Measurements from ENCODE around the gene TM7SF2.

The TM7SF2 gene

DNA sequence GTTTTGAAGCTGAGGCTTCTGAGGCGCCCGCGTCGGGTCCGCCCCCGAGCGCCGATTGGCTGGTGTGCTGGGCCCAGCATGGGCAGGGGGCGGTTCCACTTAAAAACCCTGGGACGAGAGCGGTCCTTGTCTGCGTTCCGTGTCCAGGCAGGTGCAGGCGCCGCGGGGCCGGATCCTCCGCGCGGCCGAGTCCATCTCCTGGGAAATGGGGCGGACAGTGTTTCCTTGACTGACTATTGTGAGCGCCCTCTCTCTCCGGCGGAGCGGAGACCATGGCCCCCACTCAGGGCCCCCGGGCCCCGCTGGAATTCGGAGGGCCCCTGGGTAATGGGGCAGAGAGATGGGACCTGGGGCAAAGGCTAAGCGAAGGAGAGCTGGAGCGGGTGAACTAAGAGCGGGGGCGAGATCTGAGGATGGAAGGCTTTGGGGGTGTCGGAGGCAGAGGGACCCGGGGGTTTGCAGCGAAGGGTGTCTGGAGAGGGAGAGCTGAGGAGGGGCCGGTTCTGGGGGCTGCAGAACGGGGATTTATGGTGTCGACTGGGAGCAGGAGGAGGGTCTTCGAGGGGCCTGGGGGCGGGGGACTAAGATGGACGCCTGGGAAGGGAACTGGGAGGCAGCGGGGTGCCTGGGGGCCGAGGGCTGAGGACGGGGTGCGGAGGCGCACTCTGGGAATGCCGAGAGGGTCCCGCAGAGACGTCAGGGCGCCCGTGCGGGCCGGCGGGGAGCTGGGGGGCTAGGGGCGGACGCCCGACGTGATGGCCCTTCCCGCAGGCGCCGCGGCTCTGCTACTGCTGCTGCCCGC lies at the start of gene TM7SF2:
Gene TM7SF2, plus strand, starts transcription at position 129 of the 802 bp plus-strand sequence. Its CDS starts 144 bp downstream, at position 273.
- peak; percentile 94 for DNase-seq

- DNase-seq, result no peak
These were observed 48.1 kb upstream of the TM7SF2 start for GRCh38 chr11:65063532-65063931.

- DNase-seq, result no peak
These were observed 46.8 kb upstream of the TM7SF2 start for GRCh38 chr11:65064847-65065240.

GRCh38 chr11:65065851-65066250 lies 45.8 kb upstream of the TM7SF2 start:
- DNase-seq, result no peak

- DNase-seq, result no peak
These were observed 45.4 kb upstream of the TM7SF2 start for GRCh38 chr11:65066315-65066714.

- DNase-seq, result no peak
These were observed 44.8 kb upstream of the TM7SF2 start for GRCh38 chr11:65066805-65067291.

- DNase-seq, result no peak
These were observed 44.2 kb upstream of the TM7SF2 start for GRCh38 chr11:65067446-65067845.

DNA sequence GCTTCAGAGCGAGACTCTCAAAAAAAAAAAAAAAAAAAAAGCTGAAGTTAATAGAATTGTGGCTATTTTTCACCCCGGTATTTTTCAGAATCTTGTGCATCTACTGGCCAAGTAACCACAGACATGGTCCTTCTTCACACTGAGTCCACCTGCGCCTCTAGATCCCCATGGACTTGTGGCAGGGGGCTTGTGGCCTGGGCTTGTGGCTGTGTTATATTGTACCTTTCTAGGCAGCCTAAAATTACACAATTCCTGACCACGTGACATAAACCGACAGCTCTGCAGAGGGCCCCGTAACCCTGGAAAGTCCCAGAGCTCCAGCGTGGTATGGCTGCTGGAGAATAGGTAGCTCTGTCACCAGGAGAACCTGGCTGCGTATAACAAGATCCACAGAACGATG lies 42.5 kb upstream of the TM7SF2 start:
- no peak for DNase-seq

DNA sequence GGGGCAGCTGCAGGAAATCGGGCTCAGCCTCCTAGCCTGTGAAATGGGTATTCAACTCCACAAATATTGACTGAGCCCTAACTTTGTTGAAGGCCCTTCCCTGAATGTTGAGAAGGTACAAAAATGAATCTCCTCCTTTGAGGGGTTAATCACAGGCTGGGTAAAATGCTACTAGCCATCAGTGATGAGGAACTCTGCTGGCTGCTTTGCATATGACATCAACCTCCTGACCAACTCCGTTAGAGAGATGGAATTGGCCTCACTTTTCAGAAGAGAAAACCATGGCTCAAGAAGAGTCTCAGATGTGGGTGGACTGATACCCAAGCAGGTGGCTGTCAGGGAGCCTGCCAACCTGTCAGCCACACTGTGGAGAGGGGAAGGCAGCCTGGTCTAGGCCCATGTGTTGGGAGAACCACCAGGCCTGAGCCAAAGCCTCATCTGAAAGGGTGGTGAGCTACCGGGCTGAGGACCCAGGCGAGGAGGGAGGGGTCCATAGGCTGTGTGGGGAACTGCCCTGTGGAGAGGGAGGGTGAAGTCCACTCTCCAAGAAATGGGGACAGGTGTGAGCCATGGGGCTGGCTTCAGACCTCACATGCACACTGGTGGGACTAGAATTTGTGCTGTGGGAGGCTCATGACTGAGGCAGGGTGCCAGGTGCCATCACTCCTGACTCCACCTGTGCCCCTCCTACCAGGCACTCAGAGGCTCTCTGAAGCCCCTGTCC lies 39.6 kb upstream of the TM7SF2 start:
- no peak for DNase-seq

GRCh38 chr11:65072631-65072966 lies 39.1 kb upstream of the TM7SF2 start:
- DNase-seq, result no peak

GRCh38 chr11:65077451-65077850 lies 34.2 kb upstream of the TM7SF2 start:
- DNase-seq, result no peak

GRCh38 chr11:65078151-65078550 lies 33.5 kb upstream of the TM7SF2 start:
- DNase-seq, result no peak

- DNase-seq, result no peak
These were observed 32.8 kb upstream of the TM7SF2 start for GRCh38 chr11:65078786-65079342.

GRCh38 chr11:65083134-65083833 lies 28.4 kb upstream of the TM7SF2 start:
- DNase-seq, result no peak

GRCh38 chr11:65083834-65084597 lies 27.7 kb upstream of the TM7SF2 start, which contains the start of the genes CDCA5 and ZFPL1:
Gene CDCA5 (minus strand): TSS chr11:65084040. CDS start chr11:65083978, 62 bp downstream.
Gene ZFPL1 (plus strand): TSS chr11:65084222. CDS start chr11:65084699, 477 bp downstream.
- peak; percentile 97 for DNase-seq

DNA sequence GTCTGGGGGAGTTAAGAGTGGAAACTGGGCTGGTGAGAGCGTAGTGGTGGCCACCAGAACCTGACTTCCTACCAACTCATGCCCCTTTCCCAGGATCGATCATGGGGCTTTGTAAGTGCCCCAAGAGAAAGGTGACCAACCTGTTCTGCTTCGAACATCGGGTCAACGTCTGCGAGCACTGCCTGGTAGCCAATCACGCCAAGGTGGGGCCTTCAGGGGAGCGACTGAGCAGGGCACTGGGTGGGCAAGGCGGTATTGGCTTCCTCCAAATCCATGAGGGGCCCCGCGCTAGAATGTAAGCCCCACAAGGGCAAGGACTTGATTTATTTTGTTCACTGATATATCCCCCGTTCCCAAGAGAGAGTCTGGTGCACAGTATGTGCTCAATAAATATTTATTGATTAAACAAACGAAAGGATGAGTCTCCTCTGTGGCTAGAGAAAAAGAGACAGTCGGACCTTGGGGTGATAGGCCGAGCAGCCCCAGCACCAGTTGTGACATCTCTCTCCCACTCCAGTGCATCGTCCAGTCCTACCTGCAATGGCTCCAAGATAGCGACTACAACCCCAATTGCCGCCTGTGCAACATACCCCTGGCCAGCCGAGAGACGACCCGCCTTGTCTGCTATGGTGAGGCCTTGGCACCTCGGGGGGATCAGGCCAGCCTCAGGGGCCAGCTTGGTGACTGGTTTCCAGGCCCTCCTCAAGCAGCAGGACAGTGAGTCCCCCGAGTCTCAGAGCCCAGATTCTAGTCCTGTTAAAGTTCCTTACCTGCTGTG lies 26.9 kb upstream of the TM7SF2 start:
- no peak for DNase-seq

DNA sequence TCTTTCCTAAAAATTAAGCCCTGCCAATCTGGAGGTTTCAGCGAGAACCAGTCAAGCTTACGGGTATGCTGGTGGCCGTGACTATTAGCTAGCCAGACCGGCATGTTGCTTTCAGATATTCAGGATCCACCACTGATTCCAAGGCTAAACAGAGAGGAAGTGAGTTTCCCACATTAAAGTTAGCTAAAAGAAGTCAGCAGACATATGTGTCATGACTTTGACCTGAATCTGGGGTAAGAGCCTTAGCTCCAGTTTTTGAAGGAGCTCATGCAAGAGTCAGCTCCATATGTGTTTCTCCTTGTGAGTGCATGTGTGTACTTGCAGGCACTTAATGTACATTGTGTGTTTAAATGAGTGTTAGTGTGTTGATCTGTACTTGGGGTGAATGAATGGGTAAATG lies 26.2 kb upstream of the TM7SF2 start:
- no peak for DNase-seq

- no peak for DNase-seq
These were observed 24.9 kb upstream of the TM7SF2 start for GRCh38 chr11:65086809-65087208.

DNA sequence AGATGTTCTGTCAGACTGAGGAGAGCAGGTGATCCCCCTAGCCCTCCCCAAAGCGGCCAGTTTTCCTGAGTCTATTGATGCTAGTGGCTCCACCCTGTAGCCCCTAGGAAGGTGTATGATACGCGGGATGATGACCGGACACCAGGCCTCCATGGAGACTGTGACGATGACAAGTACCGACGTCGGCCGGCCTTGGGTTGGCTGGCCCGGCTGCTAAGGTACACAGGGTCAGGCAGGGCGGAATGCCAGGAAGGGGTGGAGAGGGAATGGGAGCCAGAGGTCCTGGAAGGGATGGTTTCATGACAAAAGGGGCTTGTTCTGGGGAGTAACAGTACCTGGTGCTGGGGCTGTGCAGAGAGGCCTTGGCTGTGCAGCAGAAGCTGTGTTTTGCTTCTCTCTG lies 24.5 kb upstream of the TM7SF2 start:
- no peak for DNase-seq

- no peak for DNase-seq
These were observed 23.8 kb upstream of the TM7SF2 start for GRCh38 chr11:65087827-65088226.

- DNase-seq, result no peak
These were observed 22.1 kb upstream of the TM7SF2 start for GRCh38 chr11:65089621-65090020.

All from femur (tissue), 1 donor.